GDM1 (cell line): ENCODE results near the gene ILF3.
"Not testable (repeated sequence)": the region's sequence is repeated elsewhere in the genome, so short reads cannot be mapped to it uniquely, and the experiment has no call there.

Source experiments
- DNase-seq: peaks from one replicate; lab custom pipeline; 2025; lab: John Stamatoyannopoulos, UW

The ILF3 gene

GRCh38 chr19:10642473-10643171, 11.5 kb upstream of the ILF3 start:
- DNase-seq, result no peak

DNA sequence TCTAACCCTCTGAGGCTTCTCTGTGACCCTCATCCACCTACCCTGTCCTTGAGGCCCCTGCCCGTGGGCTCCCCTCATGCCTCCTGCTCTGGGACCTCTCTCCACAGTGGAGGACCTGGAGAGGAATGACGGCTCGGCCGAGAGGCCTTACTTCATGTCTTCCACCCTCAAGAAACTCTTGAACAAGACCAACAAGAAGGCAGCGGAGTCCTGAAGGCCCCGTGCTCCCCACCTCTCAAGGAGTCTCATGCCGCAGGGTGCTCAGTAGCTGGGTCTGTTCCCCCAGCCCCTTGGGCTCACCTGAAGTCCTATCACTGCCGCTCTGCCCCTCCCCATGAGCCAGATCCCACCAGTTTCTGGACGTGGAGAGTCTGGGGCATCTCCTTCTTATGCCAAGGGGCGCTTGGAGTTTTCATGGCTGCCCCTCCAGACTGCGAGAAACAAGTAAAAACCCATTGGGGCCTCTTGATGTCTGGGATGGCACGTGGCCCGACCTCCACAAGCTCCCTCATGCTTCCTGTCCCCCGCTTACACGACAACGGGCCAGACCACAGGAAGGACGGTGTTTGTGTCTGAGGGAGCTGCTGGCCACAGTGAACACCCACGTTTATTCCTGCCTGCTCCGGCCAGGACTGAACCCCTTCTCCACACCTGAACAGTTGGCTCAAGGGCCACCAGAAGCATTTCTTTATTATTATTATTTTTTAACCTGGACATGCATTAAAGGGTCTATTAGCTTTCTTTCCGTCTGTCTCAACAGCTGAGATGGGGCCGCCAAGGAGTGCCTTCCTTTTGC, 10.8 kb upstream of the ILF3 start:
- peak; percentile 21 for DNase-seq

- DNase-seq, result no peak
Observed at GRCh38 chr19:10643968-10644259, 10.2 kb upstream of the ILF3 start.

GRCh38 chr19:10644260-10645007, 9.7 kb upstream of the ILF3 start:
- DNase-seq, result peak; percentile 44

GRCh38 chr19:10646456-10647159, 7.5 kb upstream of the ILF3 start:
- no peak for DNase-seq

GRCh38 chr19:10648360-10648759, 5.8 kb upstream of the ILF3 start:
- DNase-seq, result no peak

DNA sequence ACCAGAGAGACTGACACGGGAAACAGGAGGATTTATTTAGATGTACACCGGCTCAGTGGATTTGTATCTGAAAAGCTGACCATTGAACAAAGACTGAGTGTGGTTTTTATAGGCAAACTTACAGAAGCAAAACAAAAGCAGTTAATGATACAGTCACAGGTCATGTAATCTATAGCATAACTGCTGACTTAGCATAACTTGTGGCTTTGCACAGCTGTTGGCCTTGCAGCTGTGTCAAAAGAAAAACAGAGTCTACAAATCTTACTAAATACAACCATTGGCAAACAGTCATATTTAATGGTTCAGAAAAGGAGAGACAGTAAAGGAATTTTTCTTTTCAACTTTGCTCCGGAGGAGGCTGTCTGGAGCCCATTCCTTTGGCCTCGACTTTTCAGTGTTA, 2.3 kb upstream of the ILF3 start:
- no peak for DNase-seq

- no peak for DNase-seq
Observed at GRCh38 chr19:10653482-10653731, 739 bp upstream of the ILF3 start.

DNA sequence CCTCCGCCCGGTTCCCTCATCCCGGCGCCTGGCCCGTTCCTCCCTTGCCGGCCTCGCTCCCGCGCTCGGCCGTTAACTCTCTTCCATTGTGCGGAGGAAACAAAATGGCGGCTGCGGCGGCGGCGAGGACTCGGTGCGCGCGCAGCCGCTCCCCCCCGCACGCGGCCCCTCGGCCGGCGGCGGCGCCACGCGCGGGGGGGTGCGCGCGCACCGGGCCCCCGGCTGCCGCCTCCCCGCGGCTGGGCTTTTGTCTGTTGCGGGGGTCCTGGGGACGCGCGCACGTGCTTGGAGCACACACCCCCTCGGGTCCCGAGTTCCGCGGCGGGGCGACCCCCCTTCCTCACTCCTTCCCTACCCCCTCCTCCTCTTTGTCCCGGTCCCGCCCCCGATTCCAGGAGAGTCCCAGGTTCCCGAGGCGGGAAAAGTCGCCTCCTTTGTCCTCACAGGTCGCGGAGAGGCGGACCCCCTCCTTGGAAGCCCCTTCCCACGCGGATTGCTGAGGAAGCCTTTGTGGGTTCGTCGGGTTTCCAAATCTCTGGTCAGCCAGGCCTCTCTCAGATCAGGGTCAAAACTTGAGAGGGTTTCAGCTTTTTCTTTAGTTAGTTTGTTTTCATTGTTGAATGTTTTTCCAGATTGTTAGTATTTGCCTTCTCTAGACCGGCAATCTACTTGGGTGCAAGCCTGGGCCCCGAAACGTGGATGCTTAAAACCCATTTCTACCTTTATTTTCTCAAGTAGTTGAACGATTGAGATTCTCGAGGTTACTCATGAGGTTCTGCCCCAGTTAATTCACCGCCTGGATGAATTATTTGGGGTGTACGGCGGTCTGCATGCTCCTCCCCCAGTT, 687 bp downstream of the ILF3 start:
- DNase-seq, result peak; percentile 38

- no peak for DNase-seq
Observed at GRCh38 chr19:10655457-10656312, 1.5 kb downstream of the ILF3 start.

DNA sequence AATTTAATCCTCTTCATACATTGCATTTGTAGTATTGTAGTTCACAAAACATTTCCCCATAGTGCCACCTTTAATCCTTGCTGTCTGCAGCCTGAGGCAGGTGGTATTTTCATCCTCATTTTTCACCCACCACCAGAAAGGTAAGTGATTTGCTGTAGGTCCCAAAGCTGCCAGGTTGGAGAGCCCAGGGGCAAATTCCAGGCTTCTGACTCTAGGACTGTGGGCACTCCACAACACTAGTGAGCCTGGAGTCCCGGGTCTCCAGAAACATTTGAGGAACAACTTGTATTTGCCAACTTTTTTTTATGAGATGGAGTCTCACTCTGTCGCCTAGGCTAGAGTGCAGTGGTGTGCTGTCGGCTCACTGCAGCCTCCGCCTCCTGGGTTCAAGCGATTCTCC, 6.2 kb downstream of the ILF3 start:
- no peak for DNase-seq

DNA sequence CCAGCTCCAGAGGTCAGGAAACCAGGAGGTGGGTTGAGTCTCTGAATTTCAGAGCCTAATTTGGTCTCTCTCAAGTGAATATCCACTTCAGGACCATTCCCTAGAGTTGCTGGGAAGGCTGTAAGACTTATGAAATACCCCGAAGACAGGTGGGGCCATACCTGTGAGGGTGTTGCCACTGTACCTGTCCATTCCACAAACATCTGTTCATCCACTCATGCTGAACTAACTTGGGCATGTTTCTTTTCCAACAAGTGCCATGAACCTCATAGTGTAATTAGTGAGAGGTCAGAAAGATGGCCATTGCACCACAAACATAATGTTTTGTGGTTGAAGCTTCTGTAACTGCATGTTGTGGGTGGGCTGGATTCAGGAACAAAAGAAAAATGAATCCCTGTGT, 7.8 kb downstream of the ILF3 start:
- DNase-seq, result no peak

- no peak for DNase-seq
Observed at GRCh38 chr19:10662384-10663251, 8.5 kb downstream of the ILF3 start.

GRCh38 chr19:10663252-10663563, 9.1 kb downstream of the ILF3 start:
- not testable (repeated sequence) for DNase-seq

DNA sequence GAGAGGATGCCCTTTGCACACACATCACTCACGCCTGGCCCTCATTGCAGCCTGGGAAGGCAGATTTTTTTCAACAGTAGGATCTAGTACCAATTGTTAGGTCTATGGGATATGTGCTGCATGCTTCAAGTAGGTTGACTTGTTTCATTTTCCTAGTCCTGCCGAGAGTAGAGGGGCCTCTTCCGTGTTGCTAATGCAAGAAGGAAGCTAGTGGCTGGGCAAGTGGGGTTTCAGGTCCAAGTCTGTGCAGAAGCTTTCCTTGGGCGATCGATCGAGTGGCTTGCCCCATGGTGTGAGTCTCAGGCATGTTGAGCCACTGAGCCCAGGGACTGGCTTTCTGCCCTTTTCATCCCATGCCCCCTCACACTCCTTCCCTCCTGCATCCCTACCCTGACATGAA, 13.7 kb downstream of the ILF3 start:
- no peak for DNase-seq

DNA sequence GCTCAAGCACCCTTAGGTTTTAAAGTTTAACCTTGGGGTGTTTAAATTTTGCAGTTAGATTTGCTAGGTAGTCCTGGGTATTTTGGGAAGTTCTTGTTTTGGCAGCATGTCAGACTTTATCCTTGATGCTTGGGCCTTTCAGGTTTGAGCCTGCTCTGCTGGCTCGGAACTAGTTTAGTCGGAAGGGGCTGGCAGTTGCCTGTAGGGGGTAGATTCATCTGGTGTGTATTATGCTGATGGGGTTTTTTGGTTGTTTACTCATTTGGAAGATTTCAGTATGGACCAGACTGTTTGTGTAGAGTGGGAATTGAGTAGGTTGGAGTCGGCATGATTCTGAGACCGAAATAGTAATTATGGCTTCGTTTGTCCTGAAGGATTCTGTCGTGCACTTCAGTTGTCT, 15.1 kb downstream of the ILF3 start:
- DNase-seq, result no peak

- DNase-seq, result no peak
Observed at GRCh38 chr19:10670182-10670581, 16.0 kb downstream of the ILF3 start.

- DNase-seq, result no peak
Observed at GRCh38 chr19:10670876-10671804, 17.0 kb downstream of the ILF3 start.

DNA sequence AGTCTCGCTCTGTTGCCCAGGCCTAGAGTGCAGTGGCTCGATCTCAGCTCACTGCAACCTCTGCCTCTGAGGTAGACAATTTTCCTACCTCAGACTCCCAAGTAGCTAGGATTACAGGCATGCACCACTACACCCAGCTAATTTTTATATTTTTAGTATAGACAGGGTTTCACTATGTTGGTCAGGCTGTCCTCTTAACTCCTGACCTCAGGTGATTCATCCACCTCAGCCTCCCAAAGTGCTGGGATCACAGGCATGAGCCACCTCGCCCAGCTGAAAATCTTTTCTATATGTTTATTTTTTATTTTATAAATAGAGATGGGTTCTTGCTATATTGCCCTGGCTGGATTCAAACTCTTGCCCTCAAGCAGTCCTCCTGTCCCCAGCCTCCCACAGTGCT, 17.8 kb downstream of the ILF3 start:
- not testable (repeated sequence) for DNase-seq
